Keratinocyte (primary cell): ENCODE data around the gene MAJIN. TPM values are rescaled to one million over a fixed set of nuclear protein-coding genes. Genes with fewer than 3 reads are reported as not detected.
"Not testable (repeated sequence)": the region's sequence is repeated elsewhere in the genome, so short reads cannot be mapped to it uniquely, and the experiment has no call there.

Source experiments
- DNase-seq: peaks from one replicate; pipeline ENCODE4 v3.0.0-alpha.2; 2011; ENCODE audit warnings: low read depth, missing footprints, low spot score
- FAIRE-seq: peaks from 2 replicates; lab custom pipeline; 2011; peaks lifted over from hg19 to GRCh38; lab: Jason Lieb, UNC
- H2AFZ ChIP-seq: 2 replicates; pipeline ENCODE4 v1.6.0; 2012; ENCODE audit warnings: low read length, control low read depth, inconsistent platforms; ENCODE audit not compliant: control insufficient read depth
- H3K27ac ChIP-seq: 2 replicates; pipeline ENCODE4 v1.5.1; 2011; ENCODE audit warnings: low read length; ENCODE audit not compliant: control insufficient read depth, insufficient read depth
- H3K27me3 ChIP-seq: 3 replicates; pipeline ENCODE4 v1.6.0; 2011; ENCODE audit warnings: low read length; ENCODE audit not compliant: control insufficient read depth, insufficient read depth; ENCODE audit errors: extremely low read depth
- H3K36me3 ChIP-seq, 2 experiments: 2 replicates in 1 of 2; 3 replicates in 1 of 2; pipeline ENCODE4 v1.5.1; 2011; ENCODE audit warnings: low read length in 2 of 2, mild to moderate bottlenecking in 1 of 2; ENCODE audit not compliant: control insufficient read depth in 2 of 2, insufficient read depth in 2 of 2; ENCODE audit errors: extremely low read depth in 1 of 2
- H3K4me1 ChIP-seq: 3 replicates; pipeline ENCODE4 v1.5.1; 2011; ENCODE audit warnings: low read length; ENCODE audit not compliant: control insufficient read depth, insufficient read depth; ENCODE audit errors: extremely low read depth
- H3K4me2 ChIP-seq: 3 replicates; pipeline ENCODE4 v1.6.0; 2011; ENCODE audit warnings: low read depth, low read length; ENCODE audit not compliant: control insufficient read depth, insufficient read depth; ENCODE audit errors: extremely low read depth
- H3K4me3 ChIP-seq, 3 experiments: fragments of 200-600 bp in 1 of 3; sonication (generic) in 1 of 3; 2 replicates in 2 of 3; 3 replicates in 1 of 3; pipeline ENCODE4 v1.5.1; 2011 to 2016; ENCODE audit warnings: low read length in 3 of 3, mild to moderate bottlenecking in 3 of 3, control low read depth in 2 of 3, inconsistent platforms in 1 of 3, low read depth in 1 of 3, mixed read lengths in 1 of 3, mixed run types in 1 of 3, moderate library complexity in 1 of 3; ENCODE audit not compliant: control insufficient read depth in 2 of 3, insufficient read depth in 2 of 3; ENCODE audit errors: extremely low read depth in 1 of 3
- H3K79me2 ChIP-seq: 2 replicates; pipeline ENCODE4 v1.6.0; 2012; ENCODE audit warnings: low read length; ENCODE audit not compliant: control insufficient read depth, insufficient read depth
- H3K9ac ChIP-seq: 3 replicates; pipeline ENCODE4 v1.6.0; 2011; ENCODE audit warnings: low read length; ENCODE audit not compliant: control insufficient read depth, insufficient read depth; ENCODE audit errors: extremely low read depth
- H3K9me1 ChIP-seq: 3 replicates; pipeline ENCODE4 v1.6.0; 2011; ENCODE audit warnings: low read length; ENCODE audit not compliant: control insufficient read depth, insufficient read depth; ENCODE audit errors: extremely low read depth
- H3K9me3 ChIP-seq: 2 replicates; pipeline ENCODE4 v1.5.1; 2012; ENCODE audit warnings: low read depth, low read length; ENCODE audit not compliant: control insufficient read depth
- H4K20me1 ChIP-seq: 3 replicates; pipeline ENCODE4 v1.6.0; 2011; ENCODE audit warnings: low read length; ENCODE audit not compliant: control insufficient read depth, insufficient read depth; ENCODE audit errors: extremely low read depth
- EZH2 ChIP-seq: IDR thresholded peaks from one replicate; pipeline ENCODE4 v1.6.1; 2012; ENCODE audit warnings: inconsistent platforms, mild to moderate bottlenecking, low read length, moderate library complexity
- dilution Hi-C: fragments of 300-500 bp; cut with MboI; formaldehyde crosslinking; loops from one replicate; pipeline ENCODE4 v1.7.0; 2020; ENCODE audit warnings: low sequenced_read_pairs; ENCODE audit not compliant: extremely low pct_ligation_motif_present
- polyA plus RNA-seq, 5 experiments: library from polyadenylated mRNA; depleted of rRNA in 3 of 5; stranded (reverse) in 3 of 5; stranded (forward) in 1 of 5; unstranded in 1 of 5; fragments of >200 nt; gene quantifications; 1 replicate in 1 of 5; 2 replicates in 3 of 5; 3 replicates in 1 of 5; pipeline versions ENCODE4 v1.2.1 to v1.2.3, GENCODE V29; 2011 to 2012; ENCODE audit warnings: missing spikeins in 2 of 5, low read depth in 1 of 5, low replicate concordance in 1 of 5
- TF ChIP-seq, protein P1 (sequence below), 3 experiments: IDR thresholded peaks in 1 of 3; conservative IDR thresholded peaks in 1 of 3; optimal IDR thresholded peaks in 1 of 3; 2 replicates in 2 of 3; 3 replicates in 1 of 3; pipeline versions ENCODE3 to v1.5.1; 2011; ENCODE audit warnings: low read length in 3 of 3, mild to moderate bottlenecking in 3 of 3, moderate library complexity in 2 of 3, control low read depth in 1 of 3, inconsistent platforms in 1 of 3; ENCODE audit not compliant: insufficient read depth in 2 of 3; ENCODE audit errors: extremely low read depth in 1 of 3

MAJIN gene
- polyA plus RNA-seq, 1 donor (not counting 4 experiments of a cell fraction or from before 2014, with no cell fraction given) = 0.09 TPM

DNA sequence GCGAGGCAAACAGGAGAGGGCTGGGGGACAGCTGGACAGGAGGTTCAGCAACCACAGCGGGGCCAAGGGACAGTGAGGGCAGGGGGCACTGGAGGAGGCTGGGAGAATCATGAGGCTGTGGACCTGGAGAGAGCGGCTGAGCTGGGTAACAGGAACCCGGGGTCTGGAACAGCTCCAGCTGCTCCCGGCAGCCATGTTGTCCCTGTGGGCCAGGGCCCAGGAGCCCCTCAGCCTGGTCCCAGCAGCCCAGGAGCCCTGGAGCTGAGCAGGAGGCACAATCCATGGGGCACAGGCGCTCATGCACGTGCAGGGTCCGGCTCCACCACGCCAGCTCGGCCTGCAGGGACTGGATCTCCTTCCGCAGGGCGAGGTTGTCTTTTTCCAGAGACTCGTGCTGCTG lies 17.5 kb upstream of the MAJIN start:
- Histone ChIP-seq H3K27me3 (no peaks in the 10 kb centered on the region), H3K4me1 (no peaks in the 10 kb centered on the region), H3K4me3 (no peak overlapping the region), H3K36me3 (no peaks in the 10 kb centered on the region), H3K9me3 (no peaks in the 10 kb centered on the region), H3K9me1 (no peaks in the 10 kb centered on the region), H3K27ac (no peak overlapping the region), H3K9ac (no peak overlapping the region), H2AFZ (no peak overlapping the region), H4K20me1 (no peaks in the 10 kb centered on the region), H3K79me2 (no peaks in the 10 kb centered on the region), H3K4me2 (no peak overlapping the region)
- TF ChIP-seq, protein P1, sequence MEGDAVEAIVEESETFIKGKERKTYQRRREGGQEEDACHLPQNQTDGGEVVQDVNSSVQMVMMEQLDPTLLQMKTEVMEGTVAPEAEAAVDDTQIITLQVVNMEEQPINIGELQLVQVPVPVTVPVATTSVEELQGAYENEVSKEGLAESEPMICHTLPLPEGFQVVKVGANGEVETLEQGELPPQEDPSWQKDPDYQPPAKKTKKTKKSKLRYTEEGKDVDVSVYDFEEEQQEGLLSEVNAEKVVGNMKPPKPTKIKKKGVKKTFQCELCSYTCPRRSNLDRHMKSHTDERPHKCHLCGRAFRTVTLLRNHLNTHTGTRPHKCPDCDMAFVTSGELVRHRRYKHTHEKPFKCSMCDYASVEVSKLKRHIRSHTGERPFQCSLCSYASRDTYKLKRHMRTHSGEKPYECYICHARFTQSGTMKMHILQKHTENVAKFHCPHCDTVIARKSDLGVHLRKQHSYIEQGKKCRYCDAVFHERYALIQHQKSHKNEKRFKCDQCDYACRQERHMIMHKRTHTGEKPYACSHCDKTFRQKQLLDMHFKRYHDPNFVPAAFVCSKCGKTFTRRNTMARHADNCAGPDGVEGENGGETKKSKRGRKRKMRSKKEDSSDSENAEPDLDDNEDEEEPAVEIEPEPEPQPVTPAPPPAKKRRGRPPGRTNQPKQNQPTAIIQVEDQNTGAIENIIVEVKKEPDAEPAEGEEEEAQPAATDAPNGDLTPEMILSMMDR (optimal IDR thresholded peaks at IDR 0.05 in 1 of 3, IDR thresholded peaks at IDR 0.05 in 1 of 3, conservative IDR thresholded peaks at IDR 0.05 in 1 of 3; ENCODE audit: extremely low read depth in 1 of 3, insufficient read depth in 2 of 3, low read length in 3 of 3) = no peak
- no peak for TF ChIP-seq EZH2
- DNase-seq = no peak
- FAIRE-seq = no peak
- dilution Hi-C loops = no loop called here

DNA sequence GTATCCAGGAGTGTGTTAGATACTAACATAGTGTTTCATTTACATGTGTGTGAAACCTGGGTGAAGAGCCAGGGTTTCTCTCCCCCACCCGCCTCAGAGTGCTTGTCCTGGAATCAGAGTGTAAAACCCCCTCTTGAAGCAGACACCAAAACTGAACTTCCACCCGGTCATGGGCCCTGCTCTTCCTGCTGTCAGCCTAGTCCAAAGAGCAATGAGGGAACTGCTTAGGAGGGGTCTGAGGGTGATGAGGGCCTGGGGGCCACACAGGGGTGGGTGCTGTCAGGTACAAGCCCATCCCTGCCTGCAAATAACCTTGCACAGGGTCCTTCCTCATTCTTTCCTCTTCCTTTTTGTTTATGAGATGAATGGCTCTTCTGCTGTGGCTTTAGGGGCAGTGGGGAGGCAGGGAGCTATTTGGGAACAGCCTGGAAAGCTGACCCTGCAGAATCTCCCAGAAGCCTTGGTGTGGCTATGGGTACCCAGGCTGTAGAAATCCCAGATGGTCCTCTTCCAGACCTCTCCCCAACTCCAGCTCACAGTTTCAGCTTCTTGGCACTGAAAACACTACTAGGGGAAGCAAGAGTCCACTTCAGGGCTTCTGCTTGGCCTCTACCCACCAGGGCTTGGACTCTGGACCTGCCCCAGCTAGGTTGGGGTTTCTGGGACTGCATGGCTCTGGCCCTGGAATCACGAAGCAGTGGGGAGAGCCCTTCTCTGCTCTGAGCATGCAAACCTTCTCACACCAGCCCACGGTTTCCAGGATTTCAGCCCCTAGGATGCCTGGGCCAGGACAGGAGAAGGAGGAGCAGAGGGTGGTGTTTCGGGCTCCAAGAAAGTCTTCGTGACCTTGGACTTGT lies 16.3 kb upstream of the MAJIN start:
- H3K4me1 ChIP-seq = no peaks in the 10 kb centered on the region
- no peaks in the 10 kb centered on the region for H4K20me1 ChIP-seq
- no peak overlapping the region for H3K9ac ChIP-seq
- no peak overlapping the region for H2AFZ ChIP-seq
- TF ChIP-seq EZH2 = no peak
- TF ChIP-seq, protein P1 (optimal IDR thresholded peaks at IDR 0.05 in 1 of 3, IDR thresholded peaks at IDR 0.05 in 1 of 3, conservative IDR thresholded peaks at IDR 0.05 in 1 of 3; ENCODE audit: extremely low read depth in 1 of 3, insufficient read depth in 2 of 3, low read length in 3 of 3) = no peak
- DNase-seq (no peak), FAIRE-seq (no peak)
- no peaks in the 10 kb centered on the region for H3K9me1 ChIP-seq
- no peaks in the 10 kb centered on the region for H3K9me3 ChIP-seq
- dilution Hi-C loops = no loop called here
- no peak overlapping the region for H3K27ac ChIP-seq
- no peak overlapping the region for H3K4me3 ChIP-seq
- H3K79me2 ChIP-seq = no peaks in the 10 kb centered on the region
- H3K36me3 ChIP-seq = no peaks in the 10 kb centered on the region
- H3K27me3 ChIP-seq = no peaks in the 10 kb centered on the region
- no peak overlapping the region for H3K4me2 ChIP-seq

DNA sequence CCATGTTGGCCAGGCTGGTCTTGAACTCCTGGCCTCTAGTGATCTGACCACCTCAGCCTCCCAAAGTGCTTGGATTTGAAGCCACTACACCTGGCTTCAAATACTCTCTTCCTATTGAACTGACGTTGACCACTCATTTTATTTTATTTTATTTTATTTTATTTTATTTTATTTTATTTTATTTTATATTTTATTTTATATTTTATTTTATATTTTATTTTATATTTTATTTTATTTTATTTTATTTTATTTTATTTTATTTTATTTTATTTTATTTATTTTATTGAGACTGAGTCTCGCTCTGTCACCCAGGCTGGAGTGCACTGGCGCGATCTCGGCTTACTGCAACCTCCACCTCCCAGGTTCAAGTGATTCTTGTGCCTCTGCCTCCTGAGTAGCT lies 11.4 kb upstream of the MAJIN start:
- H3K27me3 ChIP-seq, H3K9me1 ChIP-seq, FAIRE-seq, DNase-seq, H3K4me1 ChIP-seq, dilution Hi-C loops, H3K79me2 ChIP-seq, H3K4me2 ChIP-seq, H3K36me3 ChIP-seq, H3K9me3 ChIP-seq, H4K20me1 ChIP-seq, H3K27ac ChIP-seq, H3K9ac ChIP-seq, H3K4me3 ChIP-seq, H2AFZ ChIP-seq: not testable (repeated sequence)
